T-helper 2 cell treated with Interferon-gamma antibody and Interleukin-4, amounts not matched to agents 5 μg/mL and 100 μg/mL, for 36 hours (primary cell): ENCODE data around the gene BACE2.
"Not testable (repeated sequence)": the region's sequence is repeated elsewhere in the genome, so short reads cannot be mapped to it uniquely, and the experiment has no call there.

Source experiments
- DNase-seq: peaks from one replicate; pipeline ENCODE4 v3.0.0; 2021; ENCODE audit warnings: low spot score
- H3K27ac Mint-ChIP-seq: one replicate; pipeline ENCODE4 v1.8.0; 2021; ENCODE audit warnings: mild to moderate bottlenecking, mixed read lengths
- H3K27me3 Mint-ChIP-seq: one replicate; pipeline ENCODE4 v1.8.0; 2021; ENCODE audit warnings: low read depth, mixed read lengths
- H3K36me3 Mint-ChIP-seq: one replicate; pipeline ENCODE4 v1.8.0; 2021; ENCODE audit warnings: low read depth, mixed read lengths
- H3K4me1 Mint-ChIP-seq: one replicate; pipeline ENCODE4 v1.8.0; 2021; ENCODE audit warnings: low read depth, mixed read lengths
- H3K4me3 Mint-ChIP-seq: one replicate; pipeline ENCODE4 v1.8.0; 2022; ENCODE audit warnings: mild to moderate bottlenecking, moderate library complexity, mixed read lengths
- H3K9me3 Mint-ChIP-seq: one replicate; pipeline ENCODE4 v1.8.0; 2021; ENCODE audit warnings: mixed read lengths

BACE2 gene

DNA sequence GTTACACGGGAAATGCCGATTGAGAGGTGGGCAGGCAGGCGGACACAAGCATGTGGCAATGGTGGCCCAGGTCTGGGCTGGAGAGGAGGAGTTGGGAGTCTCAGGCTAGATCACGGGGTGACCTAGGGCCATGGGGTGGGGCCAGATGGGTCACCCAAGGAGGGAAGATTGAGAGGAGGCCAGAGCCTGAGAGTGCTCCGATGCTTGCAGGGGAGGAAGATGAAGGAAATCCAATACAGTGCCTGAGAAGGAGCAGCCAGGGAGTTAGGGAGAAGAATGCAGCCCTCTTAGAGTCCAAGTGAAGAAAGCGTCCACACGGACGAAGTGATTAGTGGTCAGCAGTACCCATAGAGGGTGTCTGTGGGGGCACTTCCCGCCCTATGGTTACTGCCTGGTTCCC lies 87.2 kb downstream of the BACE2 start:
- Mint-ChIP-seq H3K36me3 (no peaks in the 10 kb centered on the region), H3K9me3 (no peaks in the 10 kb centered on the region), H3K4me1 (no peaks in the 10 kb centered on the region), H3K27me3 (no peaks in the 10 kb centered on the region), H3K4me3 (no peak overlapping the region), H3K27ac (no peak overlapping the region)
- no peak for DNase-seq

GRCh38 chr21:41256231-41256630 lies 88.3 kb downstream of the BACE2 start:
- not testable (repeated sequence) for H3K4me3 Mint-ChIP-seq, H3K36me3 Mint-ChIP-seq, H3K27me3 Mint-ChIP-seq, H3K4me1 Mint-ChIP-seq, DNase-seq, H3K27ac Mint-ChIP-seq, H3K9me3 Mint-ChIP-seq

DNA sequence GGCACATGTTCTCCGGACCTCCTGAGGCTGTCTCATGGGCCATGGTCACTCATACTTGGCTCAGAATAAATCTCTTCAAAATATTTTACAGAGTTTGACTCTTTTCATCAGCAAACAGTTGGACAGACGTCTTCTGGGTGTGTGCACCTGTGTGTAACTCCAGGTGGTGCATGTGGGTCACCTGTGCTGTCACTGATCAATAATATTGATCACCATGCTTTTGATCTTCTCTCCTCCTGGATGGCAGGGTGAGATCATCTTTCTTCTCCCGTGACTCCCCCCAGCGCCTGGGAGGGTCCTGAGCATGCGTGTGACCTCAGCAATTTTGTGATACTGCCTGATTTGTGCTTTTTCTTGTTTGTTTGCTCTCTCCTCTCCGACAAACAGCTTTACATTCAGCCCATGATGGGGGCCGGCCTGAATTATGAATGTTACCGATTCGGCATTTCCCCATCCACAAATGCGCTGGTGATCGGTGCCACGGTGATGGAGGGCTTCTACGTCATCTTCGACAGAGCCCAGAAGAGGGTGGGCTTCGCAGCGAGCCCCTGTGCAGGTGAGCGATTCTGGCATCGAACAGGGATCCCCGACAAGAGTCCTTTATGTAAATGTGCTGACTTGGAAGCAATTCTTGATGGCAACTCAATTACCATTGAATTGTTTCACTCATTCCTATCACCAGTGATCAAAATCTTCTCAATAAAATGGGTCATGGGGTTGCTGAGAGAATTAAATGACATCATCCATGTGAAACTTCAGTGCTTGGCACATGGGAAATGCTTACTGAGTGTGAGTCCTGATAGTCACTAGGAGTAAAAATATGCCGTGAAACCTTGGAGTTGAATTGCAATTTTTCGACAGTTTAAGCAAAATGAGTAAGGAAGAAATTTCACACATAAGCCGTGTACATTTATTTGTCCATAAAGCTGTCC lies 89.1 kb downstream of the BACE2 start:
- no peak overlapping the region for H3K4me3 Mint-ChIP-seq
- H3K27me3 Mint-ChIP-seq = peaks cover 2% of the 10 kb centered on the region
- H3K9me3 Mint-ChIP-seq = no peaks in the 10 kb centered on the region
- H3K36me3 Mint-ChIP-seq = no peaks in the 10 kb centered on the region
- no peak overlapping the region for H3K27ac Mint-ChIP-seq
- H3K4me1 Mint-ChIP-seq = no peaks in the 10 kb centered on the region
- DNase-seq = no peak

GRCh38 chr21:41258617-41259016 lies 90.7 kb downstream of the BACE2 start:
- Mint-ChIP-seq H3K4me3 (no peak overlapping the region), H3K27me3 (peaks cover 4% of the 10 kb centered on the region), H3K27ac (no peak overlapping the region), H3K4me1 (no peaks in the 10 kb centered on the region), H3K9me3 (no peaks in the 10 kb centered on the region), H3K36me3 (no peaks in the 10 kb centered on the region)
- DNase-seq = no peak

- no peak overlapping the region for H3K27ac Mint-ChIP-seq
- H3K4me3 Mint-ChIP-seq = no peak overlapping the region
- no peaks in the 10 kb centered on the region for H3K36me3 Mint-ChIP-seq
- H3K27me3 Mint-ChIP-seq = peaks cover 5% of the 10 kb centered on the region
- H3K4me1 Mint-ChIP-seq = no peaks in the 10 kb centered on the region
- DNase-seq = no peak
- H3K9me3 Mint-ChIP-seq = no peaks in the 10 kb centered on the region
Observed at GRCh38 chr21:41260428-41260827, 92.5 kb downstream of the BACE2 start.

GRCh38 chr21:41267346-41267745 lies 99.4 kb downstream of the BACE2 start:
- Mint-ChIP-seq H3K36me3 (no peaks in the 10 kb centered on the region), H3K4me3 (no peak overlapping the region), H3K27me3 (peaks cover 6% of the 10 kb centered on the region), H3K4me1 (no peaks in the 10 kb centered on the region), H3K9me3 (peaks cover 3% of the 10 kb centered on the region), H3K27ac (no peak overlapping the region)
- DNase-seq = no peak

GRCh38 chr21:41269535-41269934 lies 101.6 kb downstream of the BACE2 start:
- H3K27ac Mint-ChIP-seq = no peak overlapping the region
- H3K9me3 Mint-ChIP-seq = peaks cover 9% of the 10 kb centered on the region
- no peak for DNase-seq
- no peaks in the 10 kb centered on the region for H3K4me1 Mint-ChIP-seq
- H3K4me3 Mint-ChIP-seq = no peak overlapping the region
- H3K36me3 Mint-ChIP-seq = no peaks in the 10 kb centered on the region
- peaks cover 6% of the 10 kb centered on the region for H3K27me3 Mint-ChIP-seq

DNA sequence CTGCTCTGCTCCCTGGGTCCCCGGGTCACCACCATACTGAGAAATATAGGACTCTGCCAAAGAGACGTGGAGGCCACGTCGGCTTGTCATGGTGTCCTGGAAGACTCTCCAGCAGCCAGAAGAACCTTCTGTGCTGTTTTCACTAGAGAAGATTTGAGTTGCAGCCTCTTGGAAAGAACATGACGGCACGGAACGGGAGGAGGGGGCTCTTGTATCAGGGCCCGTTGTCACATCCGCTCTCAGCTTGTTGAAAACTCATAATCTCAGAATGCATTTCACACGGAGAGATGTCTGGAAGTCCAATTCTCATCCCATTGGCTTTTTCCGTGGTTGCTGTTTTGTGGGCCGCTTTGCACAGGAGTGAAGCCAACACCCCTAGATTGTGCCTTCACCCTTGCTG lies 109.2 kb downstream of the BACE2 start:
- Mint-ChIP-seq H3K36me3 (no peaks in the 10 kb centered on the region), H3K27ac (no peak overlapping the region), H3K9me3 (peaks cover 7% of the 10 kb centered on the region), H3K4me1 (no peaks in the 10 kb centered on the region), H3K4me3 (no peak overlapping the region), H3K27me3 (peaks cover 2% of the 10 kb centered on the region)
- DNase-seq = no peak

GRCh38 chr21:41277846-41278245 lies 109.9 kb downstream of the BACE2 start:
- Mint-ChIP-seq H3K9me3 (peaks cover 1% of the 10 kb centered on the region), H3K4me1 (no peaks in the 10 kb centered on the region), H3K4me3 (no peak overlapping the region), H3K27ac (no peak overlapping the region), H3K27me3 (peaks cover 4% of the 10 kb centered on the region), H3K36me3 (no peaks in the 10 kb centered on the region)
- DNase-seq = no peak

GRCh38 chr21:41280115-41280919 lies 112.4 kb downstream of the BACE2 start:
- H3K27ac Mint-ChIP-seq = no peak overlapping the region
- no peak for DNase-seq
- no peaks in the 10 kb centered on the region for H3K9me3 Mint-ChIP-seq
- H3K27me3 Mint-ChIP-seq = peaks cover 16% of the 10 kb centered on the region
- no peaks in the 10 kb centered on the region for H3K4me1 Mint-ChIP-seq
- H3K36me3 Mint-ChIP-seq = no peaks in the 10 kb centered on the region
- H3K4me3 Mint-ChIP-seq = no peak overlapping the region

DNA sequence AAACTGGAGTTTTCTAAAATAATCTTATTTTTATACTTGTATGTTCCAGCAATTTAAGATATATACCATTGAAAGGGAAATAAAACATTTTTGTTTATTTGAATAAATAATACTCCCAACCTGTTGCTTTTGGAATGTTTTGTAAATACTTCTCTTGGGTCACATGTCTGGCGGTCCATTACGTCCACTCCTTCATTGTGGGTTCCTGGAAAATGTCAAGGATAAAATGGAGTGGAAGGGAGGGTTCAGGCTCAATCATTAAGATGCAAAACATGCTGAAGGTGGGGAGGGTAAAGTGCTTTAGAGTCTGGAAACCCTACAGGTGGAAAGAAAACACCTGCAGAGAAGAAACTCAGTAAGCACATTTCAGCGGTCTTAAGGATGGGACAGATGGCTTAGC lies 114.5 kb downstream of the BACE2 start:
- no peaks in the 10 kb centered on the region for H3K36me3 Mint-ChIP-seq
- no peak overlapping the region for H3K27ac Mint-ChIP-seq
- H3K4me3 Mint-ChIP-seq = no peak overlapping the region
- no peaks in the 10 kb centered on the region for H3K9me3 Mint-ChIP-seq
- H3K4me1 Mint-ChIP-seq = no peaks in the 10 kb centered on the region
- peaks cover 24% of the 10 kb centered on the region for H3K27me3 Mint-ChIP-seq
- no peak for DNase-seq

DNA sequence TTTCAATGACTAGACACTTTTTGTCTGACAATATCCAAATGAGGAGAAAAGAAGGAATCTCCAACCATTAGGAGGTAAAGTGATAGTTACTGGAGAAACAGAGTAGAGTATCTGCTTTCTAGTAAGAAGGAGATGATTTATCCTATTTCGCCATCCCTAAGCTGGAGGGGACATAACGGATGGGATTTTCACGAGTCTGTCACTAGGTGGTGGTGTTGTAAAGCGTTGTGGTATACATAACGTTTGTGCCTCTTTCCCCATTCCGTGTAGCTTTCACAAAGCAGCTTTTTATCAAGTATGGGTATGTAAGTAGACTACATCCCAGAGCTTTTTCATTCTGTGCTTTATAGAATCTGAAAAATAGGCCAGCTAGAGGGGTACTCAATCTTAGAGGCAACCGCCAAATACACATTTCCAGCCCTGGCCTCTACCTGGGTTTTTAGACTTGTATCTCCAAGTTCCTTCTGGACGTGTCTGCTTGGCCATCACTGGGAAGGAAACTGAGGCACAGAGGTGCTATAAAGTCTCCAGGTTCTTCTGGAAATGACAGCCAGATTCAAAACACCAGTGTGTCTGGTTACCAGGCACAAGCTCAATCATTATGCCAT lies 115.4 kb downstream of the BACE2 start:
- H3K4me3 Mint-ChIP-seq = no peak overlapping the region
- no peaks in the 10 kb centered on the region for H3K9me3 Mint-ChIP-seq
- H3K27me3 Mint-ChIP-seq = peaks cover 28% of the 10 kb centered on the region
- no peaks in the 10 kb centered on the region for H3K36me3 Mint-ChIP-seq
- no peaks in the 10 kb centered on the region for H3K4me1 Mint-ChIP-seq
- H3K27ac Mint-ChIP-seq = no peak overlapping the region
- peak; percentile 26 for DNase-seq

DNA sequence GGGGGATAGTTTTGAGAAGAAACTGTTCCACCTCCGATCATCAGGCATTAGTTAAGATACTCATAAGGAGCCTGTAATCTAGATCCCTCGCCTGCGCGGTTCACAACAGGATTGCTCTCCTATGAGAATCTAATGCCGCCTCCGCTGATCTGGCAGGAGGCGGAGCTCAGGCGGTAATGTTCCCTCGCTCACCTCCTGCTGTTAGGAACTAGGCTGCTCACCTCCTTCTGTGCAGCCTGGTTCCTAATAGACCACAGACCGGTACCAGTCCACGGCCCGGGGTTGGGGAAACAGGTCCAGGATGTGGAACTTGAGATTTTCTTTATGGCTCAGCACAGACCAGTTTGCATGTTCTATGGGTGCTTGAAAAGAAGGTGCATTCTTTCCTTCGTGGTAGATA lies 121.5 kb downstream of the BACE2 start:
- Mint-ChIP-seq H3K9me3 (no peaks in the 10 kb centered on the region), H3K36me3 (no peaks in the 10 kb centered on the region), H3K27me3 (peaks cover 37% of the 10 kb centered on the region)

More for the DNA sequence above, 121.5 kb downstream of the BACE2 start:
- Mint-ChIP-seq H3K4me3 (no peak overlapping the region), H3K27ac (no peak overlapping the region), H3K4me1 (peaks cover 3% of the 10 kb centered on the region)
- DNase-seq = no peak
